GM12872 (cell line): Measurements from ENCODE around the gene IL1A.

Experiments used
- CTCF ChIP-seq: IDR thresholded peaks from 3 replicates; pipeline ENCODE4 v1.5.1; 2011; ENCODE audit warnings: low read depth, mild to moderate bottlenecking, low read length, moderate library complexity; ENCODE audit not compliant: insufficient read depth

IL1A gene

GRCh38 chr2:112764071-112765044, 19.9 kb downstream of the IL1A start, which contains the start of gene CKAP2L:
TSS of gene CKAP2L (minus strand) at chr2:112764609. CDS start at chr2:112764598, 11 bp downstream.
- no peak for TF ChIP-seq CTCF

- TF ChIP-seq CTCF: no peak
These were observed 22.0 kb downstream of the IL1A start for GRCh38 chr2:112762276-112762675.

- TF ChIP-seq CTCF: no peak
These were observed 24.1 kb downstream of the IL1A start for GRCh38 chr2:112760149-112760548.

- no peak for TF ChIP-seq CTCF
These were observed 25.6 kb downstream of the IL1A start for GRCh38 chr2:112758711-112759110.

DNA sequence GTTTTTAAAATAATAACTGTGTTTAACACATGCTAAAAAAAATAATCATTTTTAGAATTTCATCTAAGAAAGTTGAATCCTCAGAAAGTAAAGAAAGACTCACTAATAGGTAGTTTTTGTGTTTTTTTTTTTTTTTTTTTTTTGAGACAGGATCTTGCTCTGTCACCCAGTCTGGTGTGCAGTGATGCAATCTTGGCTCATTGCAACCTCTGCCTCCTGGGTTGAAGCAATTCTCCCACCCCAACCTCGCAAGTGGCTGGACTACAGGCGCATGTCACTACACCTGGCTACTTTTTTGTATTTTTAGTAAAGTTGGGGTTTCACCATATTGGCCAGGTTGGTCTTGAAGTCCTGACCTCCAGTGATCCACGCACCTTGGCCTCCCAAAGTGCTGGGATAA, 27.0 kb downstream of the IL1A start:
- TF ChIP-seq CTCF: no peak

DNA sequence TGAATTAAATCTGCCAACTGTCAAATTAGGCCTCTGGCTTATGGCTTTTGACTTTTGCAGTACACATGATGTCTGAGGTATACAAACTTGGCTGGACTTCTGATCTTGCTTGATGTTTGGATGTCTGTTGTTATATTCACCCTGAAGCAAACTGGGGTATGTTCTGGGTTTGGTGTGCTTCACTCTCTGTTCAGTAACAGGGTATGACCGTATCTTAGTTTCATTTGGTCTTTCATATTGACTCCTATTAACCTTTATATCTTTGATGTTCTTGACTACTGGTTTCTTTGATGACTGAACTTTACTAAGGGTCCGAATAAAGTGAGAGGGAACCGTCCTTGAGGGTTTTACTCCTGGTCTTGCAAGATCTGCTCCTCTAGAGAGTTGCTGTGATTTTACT, 28.1 kb downstream of the IL1A start:
- TF ChIP-seq CTCF: no peak

DNA sequence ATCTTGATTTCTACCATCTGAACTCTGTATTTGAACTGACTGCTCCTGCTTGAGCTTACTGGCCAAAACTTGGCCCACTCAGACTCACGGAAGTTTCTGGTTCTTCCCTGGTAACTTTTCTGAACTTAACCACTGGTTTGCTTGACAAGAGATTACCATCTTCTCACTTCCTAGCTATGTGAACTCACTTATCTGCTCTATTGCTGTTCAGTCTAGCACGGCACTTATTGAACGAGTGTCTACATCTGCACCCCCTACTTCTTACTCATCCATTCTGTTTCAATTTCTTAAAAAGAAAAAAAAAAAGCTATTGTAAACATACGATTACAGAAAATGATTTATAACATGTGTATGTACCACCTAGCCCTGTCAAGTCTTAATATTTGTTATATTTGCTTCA, 28.8 kb downstream of the IL1A start:
- TF ChIP-seq CTCF: no peak
